Measurements from ENCODE around the gene ANKRD24. TPM values are rescaled to one million over a fixed set of nuclear protein-coding genes. Genes with fewer than 3 reads are reported as not detected.

The ANKRD24 gene
- total and polyA plus RNA-seq, 2 of the 13 experiments (the other 11 are each of a cell fraction or from before 2014, with no cell fraction given): 0.13 to 0.24 TPM

DNA sequence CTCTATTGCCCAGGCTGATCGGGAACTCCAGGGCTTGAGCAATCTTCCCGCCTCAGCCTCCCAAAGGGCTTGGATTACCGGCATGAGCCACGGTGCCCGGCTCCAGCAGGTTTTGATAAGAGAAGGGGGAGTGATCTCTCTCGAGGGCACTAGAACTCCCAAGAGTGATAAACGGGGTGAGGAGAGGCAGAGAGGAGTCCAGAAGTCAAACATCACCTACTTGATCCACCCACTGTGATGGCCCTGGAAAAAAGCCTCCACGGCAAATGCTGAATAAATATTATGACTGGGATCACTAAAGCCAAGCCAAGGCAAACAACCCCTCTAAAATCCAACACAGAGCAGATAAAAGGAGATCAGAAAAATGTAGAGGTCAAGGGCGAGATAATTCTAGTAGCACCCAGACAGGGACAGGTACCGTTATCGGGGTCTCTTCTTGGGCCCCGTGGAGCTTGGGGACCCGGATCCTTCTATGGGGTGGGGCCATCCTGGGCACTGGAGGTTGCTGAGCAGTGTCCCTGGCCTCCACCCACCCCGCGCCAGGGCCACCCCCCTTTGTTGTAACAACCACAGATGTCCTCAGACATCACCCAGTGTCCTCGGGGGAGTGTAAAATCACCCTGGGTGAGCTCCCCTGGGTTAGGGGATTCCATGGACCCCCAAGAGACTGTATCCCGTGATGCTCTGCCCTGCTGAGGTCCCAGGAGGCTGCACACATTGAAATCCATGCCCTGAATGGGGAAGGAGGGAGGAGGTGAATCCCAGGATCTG lies 32.8 kb upstream of the ANKRD24 start (continued):
- TF ChIP-seq ATAD3A (CRISPR knock-in tag; IDR thresholded peaks at IDR 0.05) (no peak), RBFOX2 (IDR thresholded peaks at IDR 0.05; ENCODE audit: low read depth, low read length) (no peak), ZNF10 (CRISPR knock-in tag; IDR thresholded peaks at IDR 0.05; ENCODE audit: borderline replicate concordance, low read depth) (no peak), ZFP36L1 (CRISPR knock-in tag; IDR thresholded peaks at IDR 0.05) (no peak), ZKSCAN5 (CRISPR knock-in tag; IDR thresholded peaks at IDR 0.05) (no peak), ZNF781 (CRISPR knock-in tag; IDR thresholded peaks at IDR 0.05; ENCODE audit: borderline replicate concordance, not compliant biosample characterization) (no peak), ZNF558 (CRISPR knock-in tag; IDR thresholded peaks at IDR 0.05; ENCODE audit: borderline replicate concordance) (no peak), ZNF776 (CRISPR knock-in tag; IDR thresholded peaks at IDR 0.05) (no peak), PREB (CRISPR knock-in tag; IDR thresholded peaks at IDR 0.05) (no peak), CENPT (CRISPR knock-in tag; IDR thresholded peaks at IDR 0.05; ENCODE audit: low read depth) (no peak), ZNF615 (CRISPR knock-in tag; IDR thresholded peaks at IDR 0.05; ENCODE audit: borderline replicate concordance) (no peak), HOXA5 (CRISPR knock-in tag; IDR thresholded peaks at IDR 0.05) (no peak), ZBTB43 (CRISPR knock-in tag; conservative IDR thresholded peaks at IDR 0.05) (no peak), ZNF136 (CRISPR knock-in tag; IDR thresholded peaks at IDR 0.05; ENCODE audit: low read depth) (no peak), ZMYM2 (CRISPR knock-in tag; IDR thresholded peaks at IDR 0.05) (no peak), ZC3H13 (CRISPR knock-in tag; IDR thresholded peaks at IDR 0.05) (no peak), CBX2 (IDR thresholded peaks at IDR 0.05; ENCODE audit: low read depth, low read length) (no peak), CBX2 (CRISPR knock-in tag; IDR thresholded peaks at IDR 0.05; ENCODE audit: low read depth) (no peak), KLF12 (CRISPR knock-in tag; IDR thresholded peaks at IDR 0.05; ENCODE audit: borderline replicate concordance) (no peak), LRRFIP1 (CRISPR knock-in tag; conservative IDR thresholded peaks at IDR 0.05) (no peak), NFYC (CRISPR knock-in tag; IDR thresholded peaks at IDR 0.05) (no peak), BRCA1 (CRISPR knock-in tag; IDR thresholded peaks at IDR 0.05) (no peak), SP2 (CRISPR knock-in tag; IDR thresholded peaks at IDR 0.05) (no peak), KLF6 (CRISPR knock-in tag; IDR thresholded peaks at IDR 0.05) (no peak), ZNF562 (CRISPR knock-in tag; IDR thresholded peaks at IDR 0.05; ENCODE audit: borderline replicate concordance) (no peak), SAFB2 (CRISPR knock-in tag; IDR thresholded peaks at IDR 0.05; ENCODE audit: borderline replicate concordance, low read depth) (no peak), ZNF383 (CRISPR knock-in tag; IDR thresholded peaks at IDR 0.05; ENCODE audit: borderline replicate concordance) (no peak), KDM3A (CRISPR knock-in tag; IDR thresholded peaks at IDR 0.05; ENCODE audit: low read depth) (no peak)
